T follicular helper cell (primary cell): ENCODE results near the gene CSF3.

Experiments used
- DNase-seq: peaks from one replicate; pipeline ENCODE4 v3.0.0-alpha.2; 2020; ENCODE audit warnings: low read depth

The CSF3 gene

DNA sequence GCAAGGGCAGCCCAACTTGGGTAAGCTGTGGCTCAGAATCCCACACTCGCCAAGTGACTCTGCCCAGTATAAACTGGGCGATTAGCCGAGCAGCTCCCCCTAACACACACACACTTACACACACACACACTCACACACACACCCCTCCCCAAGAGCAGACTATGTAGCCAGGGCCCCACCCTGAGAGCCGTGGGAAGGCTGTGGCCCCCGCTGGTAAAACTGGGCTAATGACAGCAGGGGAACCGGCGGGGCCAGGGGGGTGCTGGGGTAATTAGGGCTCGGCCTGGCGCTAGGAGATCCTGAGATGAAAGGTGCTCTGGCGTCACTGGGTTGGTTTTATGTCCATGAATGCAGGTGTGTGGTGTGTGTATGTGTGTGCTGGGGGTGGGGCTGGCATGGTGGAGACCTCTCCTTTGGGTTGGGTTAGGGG lies 46.4 kb downstream of the CSF3 start:
- no peak for DNase-seq

DNA sequence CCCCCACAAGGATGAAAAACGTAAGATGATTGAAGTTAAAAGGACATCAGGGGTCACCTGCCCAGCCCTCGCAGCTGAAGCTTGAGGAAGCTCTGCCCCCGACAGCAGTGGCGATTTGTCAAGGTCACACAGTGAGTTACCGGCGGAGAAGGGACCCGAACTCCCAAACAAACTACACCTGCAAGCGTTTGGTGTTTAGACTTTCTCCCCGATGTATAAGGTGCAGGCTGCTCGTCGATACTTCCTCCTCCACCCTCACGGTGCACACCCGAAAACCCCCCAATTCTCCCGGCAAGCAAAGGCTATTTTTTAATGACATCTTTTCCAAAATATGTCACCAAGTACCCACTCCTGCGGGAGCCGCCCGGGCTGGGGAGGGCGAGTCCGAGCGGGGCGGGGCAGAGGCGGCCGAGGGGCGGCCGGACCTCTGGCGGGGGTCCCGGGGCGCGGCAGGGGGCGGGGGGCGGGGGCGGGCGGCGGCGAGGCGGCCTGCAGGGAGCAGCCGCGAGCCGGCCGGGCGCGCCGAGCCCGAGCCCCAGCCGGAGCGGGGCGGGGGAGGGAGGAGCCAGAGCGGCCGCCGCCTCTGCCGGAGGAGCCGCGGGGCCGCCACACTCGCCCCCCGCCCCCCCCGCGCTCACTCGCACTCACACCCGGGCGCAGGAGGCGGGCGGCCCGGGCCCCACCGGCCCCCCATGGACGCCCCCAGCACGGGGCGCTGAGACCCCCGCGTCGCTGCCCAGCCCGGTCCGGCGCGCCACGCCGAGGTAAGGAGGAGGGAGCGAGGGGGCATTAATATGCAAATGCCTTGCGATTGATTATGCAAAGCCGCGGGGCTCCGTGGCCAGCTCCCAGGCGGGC lies 47.3 kb downstream of the CSF3 start, which contains the start of gene THRA:
TSS of gene THRA (plus strand) at position 637 of the 858 bp plus-strand sequence. CDS start 11,524 bp downstream, outside the sequence.
- DNase-seq: peak; percentile 66

DNA sequence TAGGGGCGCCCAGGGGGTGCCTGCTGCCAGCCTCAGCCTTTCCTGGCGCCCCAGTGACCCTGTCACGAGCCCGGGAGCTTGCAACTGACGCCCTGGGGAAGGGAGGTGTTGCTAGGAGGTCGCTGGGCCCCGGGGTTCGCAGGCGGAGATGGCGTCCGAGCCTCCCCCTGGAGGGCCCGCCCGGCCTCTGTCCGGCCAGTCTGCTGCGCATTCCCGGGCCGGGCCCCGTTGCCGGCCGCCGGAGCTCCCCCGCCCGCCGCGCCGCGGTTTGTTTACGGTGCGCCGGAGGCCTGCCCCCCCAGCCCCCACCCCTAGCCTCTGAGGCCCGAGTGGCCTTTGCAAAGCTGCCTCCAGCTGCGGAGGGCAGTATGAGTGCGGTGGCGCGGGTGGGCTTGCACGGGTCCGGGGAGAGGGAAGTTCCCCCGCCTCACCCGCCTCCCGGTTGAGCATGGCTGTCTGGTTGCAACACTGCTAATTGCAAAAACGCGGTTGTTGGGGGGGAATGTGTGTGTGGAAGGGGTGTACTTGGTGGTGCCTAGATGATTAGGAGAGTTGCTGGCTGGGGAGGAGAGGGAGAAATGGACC lies 48.0 kb downstream of the CSF3 start:
- no peak for DNase-seq

DNA sequence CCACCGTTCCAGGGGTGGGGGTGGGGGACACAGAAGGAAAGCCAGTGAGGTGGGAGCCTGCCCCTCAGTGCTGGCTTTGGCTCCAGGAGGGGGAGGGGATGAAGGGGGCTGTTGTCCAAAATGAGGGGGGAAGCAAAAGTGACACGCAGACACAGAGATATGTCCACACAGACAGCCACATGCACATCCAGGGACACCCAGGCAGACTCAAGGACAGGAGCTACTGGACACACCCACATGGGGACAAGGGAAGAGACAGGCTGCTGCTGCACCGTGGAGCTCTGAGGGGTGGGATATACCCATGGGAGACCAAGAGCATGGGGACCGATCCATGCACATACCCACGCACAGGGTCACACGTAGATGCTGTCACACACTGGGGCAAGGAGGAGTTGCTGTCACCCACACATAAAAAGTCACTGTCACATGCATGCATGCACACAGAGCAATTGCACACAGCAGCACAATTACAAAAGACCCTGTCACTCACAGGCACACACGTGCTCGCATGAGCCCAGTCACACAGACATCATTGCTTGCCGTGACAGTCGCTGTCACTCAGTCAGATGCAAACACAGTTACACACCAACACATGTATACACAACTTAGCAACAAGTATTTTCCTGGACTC lies 48.8 kb downstream of the CSF3 start:
- DNase-seq: no peak

DNA sequence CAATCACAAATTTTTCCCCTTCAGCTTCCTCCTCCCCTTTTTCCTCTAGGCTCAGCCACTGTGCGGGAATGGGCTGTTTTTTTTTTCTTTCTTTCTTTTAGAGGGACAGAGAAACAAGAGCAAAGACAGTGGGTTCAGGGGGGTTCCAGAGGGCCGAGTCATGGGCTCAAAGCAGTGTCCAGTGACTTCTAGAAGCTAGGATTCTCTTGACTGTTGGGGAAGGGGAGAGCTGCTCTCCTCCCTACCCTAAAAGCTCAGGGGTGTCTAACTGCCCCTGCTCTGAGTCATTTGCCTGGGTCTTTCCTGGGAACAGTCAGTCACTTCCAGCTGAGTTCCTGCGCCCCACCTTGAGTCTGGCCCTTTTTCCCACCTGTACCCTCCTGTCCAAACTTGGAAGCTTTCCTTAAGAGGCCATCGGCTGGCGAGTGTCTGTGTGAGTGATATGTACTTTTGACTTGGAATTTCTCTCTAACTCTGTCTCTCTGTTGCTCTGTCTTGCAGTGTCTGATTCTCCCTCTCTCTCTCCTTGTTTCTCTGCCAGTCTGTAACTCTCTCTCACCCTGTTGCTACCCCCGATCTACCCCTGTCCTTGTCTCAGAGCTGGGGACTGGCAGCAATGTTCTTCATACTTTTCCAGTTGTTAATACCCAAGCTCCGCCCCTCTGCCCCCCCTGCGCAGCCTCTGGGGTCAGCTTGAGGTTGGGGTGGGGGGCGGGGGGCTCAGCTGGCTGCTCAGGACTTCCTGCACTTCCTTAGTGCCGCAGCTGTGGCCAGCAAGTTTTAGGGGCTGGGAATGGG lies 49.9 kb downstream of the CSF3 start:
- DNase-seq: no peak

DNA sequence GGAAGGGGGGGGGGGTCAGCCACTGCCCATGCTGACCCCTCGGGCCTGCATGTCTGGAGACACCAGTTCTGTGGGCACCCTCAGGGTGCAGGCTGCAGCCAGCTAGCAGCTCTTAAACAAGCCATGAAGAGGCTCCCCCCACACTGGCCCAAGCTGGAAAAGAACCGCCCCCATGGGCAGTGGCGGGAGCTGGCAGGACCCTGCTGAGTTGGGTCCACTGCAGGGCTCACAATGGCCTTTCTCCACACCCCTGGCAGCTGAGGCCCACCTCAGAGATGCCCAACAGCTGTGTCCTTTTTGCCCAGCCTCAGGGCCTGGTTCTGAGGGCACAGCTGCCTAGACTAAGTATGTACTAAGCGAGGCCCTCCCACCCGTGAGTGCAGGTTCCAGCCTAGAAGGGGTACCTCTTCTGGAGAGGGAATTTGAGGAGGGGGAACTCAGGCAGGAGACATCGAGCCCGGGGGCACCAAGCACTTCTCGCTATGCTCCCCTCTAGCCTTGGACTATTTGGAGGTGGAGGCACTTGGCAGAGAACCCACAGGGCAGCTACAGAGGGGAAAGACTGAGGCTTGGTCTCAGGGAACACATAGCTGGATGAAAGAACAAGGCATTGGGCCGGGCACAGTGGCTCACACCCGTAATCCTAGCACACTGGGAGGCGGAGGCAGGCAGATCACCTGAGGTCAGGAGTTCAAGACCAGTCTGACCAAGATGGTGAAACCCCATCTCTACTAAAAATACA lies 50.7 kb downstream of the CSF3 start:
- DNase-seq: no peak
